Inflammatory macrophage treated with lipopolysaccharide for 4 hours (primary cell): ENCODE data around the gene ARHGAP8.
"Not testable (repeated sequence)": the region's sequence is repeated elsewhere in the genome, so short reads cannot be mapped to it uniquely, and the experiment has no call there.

ENCODE experiments used
- DNase-seq: peaks from one replicate; pipeline ENCODE4 v3.0.0-alpha.2; 2020

ARHGAP8 gene

DNA sequence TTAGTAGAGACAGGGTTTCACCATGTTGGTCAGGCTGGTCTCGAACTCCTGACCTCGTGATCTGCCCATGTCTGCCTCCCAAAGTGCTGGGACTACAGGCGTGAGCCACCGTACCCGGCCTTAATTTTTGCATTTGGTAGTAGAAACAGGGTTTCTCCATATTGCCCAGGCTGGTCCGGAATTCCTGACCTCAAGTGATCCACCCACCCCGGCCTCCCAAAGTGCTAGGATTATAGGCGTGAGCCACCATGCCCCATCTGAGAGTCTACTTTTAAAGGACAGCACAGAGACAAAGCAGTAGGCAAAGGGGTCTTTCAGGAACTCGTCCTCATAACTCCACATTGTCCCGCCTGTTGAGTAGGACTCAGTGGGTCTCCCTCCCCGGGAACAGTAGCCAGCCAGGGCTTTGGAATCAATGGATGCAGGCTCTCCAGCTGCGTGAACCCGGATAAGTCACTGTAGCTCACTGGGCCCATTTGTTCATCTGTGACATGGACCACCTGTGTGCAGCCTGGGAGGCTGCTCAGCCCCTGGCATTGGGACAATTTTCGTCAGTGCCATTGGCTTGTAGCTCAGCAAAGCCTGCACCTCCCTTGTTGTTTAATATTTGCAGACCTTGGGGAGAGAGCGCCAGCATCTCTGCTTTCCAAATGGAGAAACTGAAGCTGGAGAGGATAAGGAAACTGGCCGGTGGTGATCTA is 86.1 kb downstream of the ARHGAP8 start:
- no peak for DNase-seq

DNA sequence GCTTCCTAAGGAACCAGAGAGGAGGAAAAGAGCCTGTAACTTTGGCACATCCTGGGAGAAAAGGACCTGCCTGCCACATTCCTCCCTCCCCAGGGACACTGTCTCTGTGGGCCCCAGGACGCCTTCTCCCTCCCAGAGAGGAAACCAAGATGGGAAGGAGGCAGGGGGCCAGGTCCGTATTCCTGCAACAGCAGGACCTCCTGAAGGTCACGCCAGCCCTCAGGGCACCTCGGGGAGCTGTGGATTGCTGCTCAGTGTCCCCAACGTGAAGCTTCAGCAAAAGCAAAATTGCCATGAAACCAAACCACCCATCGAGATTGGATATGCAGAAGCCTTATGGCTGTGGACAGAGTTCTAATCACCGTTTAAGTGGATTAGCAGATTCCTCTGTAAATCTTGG is 86.7 kb downstream of the ARHGAP8 start:
- DNase-seq: no peak

DNA sequence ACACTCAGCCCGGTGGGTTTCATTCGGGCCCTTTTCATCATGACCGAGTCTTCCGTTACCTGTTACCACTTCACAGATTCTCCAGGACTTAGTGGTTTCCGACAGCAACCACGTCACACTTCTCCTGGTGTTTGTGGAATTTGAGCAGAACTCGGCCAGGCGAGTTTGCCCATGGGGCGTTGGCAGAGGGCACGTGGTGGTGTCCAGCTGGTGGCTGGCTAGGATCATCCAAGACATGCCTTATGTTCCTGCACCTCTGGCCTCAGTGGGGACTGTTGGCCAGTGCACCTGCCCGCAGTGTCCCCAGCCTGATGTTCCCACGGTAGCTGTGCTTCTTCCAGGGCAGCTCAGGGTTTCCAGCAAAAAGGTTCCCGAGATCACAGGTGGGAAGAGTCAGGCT is 87.3 kb downstream of the ARHGAP8 start:
- no peak for DNase-seq

DNA sequence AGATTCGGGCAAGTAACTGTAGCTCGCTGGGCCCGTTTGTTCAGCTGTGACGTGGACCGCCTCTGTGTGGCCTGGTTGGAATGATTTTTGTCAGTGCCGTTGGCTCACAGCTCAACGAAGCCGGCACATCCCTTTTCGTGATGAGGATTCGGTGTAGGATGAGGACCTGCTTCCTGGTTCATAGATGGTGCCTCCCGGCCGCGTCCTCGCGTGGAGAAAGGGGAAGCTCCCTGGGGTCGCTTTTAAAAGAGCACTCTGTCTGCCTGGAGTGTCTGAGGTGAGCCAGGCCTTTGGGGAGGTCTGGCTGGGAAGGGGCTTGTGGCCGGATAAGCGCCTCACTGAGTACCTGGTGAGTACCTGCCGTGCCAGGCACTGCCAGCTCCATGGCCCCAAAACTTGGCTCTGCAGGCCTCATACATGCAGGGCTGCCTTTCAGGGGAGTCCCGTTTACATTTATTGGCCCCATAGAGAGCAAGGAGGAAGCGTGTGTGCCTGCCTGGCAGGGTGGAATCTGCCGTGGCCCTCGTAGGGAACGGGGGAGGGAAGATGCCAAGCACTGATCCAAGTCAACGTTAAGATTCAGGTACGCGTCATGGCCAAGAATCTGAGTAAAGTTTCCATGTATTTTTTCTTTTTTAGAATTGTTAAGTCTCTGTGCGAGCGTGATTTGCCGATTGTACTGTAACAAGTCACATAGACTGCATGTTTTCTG is 88.4 kb downstream of the ARHGAP8 start:
- DNase-seq: no peak

DNA sequence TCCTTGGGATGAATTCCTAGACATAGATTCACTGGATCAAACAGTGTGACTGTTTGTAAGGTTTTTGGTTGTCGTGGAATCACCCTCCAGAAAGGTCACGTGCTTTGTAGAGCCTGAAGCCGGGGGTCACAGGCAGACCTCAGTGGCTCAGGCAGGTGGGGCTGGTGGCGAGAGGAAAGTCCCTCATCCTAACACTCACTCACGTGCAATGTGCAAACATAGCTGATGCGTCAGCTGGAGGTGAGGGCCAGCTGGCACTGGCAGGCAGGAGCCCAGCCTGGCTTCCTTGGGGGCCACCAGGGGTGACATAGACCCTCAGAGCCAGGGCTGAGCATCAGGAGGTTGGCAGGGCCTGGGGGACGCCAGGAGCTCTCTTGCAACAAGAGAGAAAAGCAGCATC is 90.0 kb downstream of the ARHGAP8 start:
- no peak for DNase-seq

DNA sequence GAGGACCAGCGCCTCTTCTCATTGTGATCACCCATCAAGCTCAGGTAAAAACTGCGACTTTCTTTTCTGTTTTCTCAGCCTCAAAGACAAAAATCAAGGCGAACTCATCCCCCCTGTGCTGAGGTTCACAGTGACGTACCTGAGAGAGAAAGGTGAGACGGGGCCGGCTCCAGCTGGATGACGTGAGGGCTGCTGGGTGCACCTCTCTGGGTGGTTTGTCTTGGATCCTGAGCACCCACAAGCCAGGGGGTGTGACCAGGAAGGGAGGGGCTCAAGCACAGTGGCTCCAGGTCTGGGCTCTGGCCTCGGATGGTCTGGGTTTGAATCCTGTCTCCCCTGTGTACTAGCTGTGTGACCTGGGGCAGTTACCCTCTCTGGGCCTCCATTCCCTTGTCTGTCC is 92.8 kb downstream of the ARHGAP8 start:
- DNase-seq: no peak

DNA sequence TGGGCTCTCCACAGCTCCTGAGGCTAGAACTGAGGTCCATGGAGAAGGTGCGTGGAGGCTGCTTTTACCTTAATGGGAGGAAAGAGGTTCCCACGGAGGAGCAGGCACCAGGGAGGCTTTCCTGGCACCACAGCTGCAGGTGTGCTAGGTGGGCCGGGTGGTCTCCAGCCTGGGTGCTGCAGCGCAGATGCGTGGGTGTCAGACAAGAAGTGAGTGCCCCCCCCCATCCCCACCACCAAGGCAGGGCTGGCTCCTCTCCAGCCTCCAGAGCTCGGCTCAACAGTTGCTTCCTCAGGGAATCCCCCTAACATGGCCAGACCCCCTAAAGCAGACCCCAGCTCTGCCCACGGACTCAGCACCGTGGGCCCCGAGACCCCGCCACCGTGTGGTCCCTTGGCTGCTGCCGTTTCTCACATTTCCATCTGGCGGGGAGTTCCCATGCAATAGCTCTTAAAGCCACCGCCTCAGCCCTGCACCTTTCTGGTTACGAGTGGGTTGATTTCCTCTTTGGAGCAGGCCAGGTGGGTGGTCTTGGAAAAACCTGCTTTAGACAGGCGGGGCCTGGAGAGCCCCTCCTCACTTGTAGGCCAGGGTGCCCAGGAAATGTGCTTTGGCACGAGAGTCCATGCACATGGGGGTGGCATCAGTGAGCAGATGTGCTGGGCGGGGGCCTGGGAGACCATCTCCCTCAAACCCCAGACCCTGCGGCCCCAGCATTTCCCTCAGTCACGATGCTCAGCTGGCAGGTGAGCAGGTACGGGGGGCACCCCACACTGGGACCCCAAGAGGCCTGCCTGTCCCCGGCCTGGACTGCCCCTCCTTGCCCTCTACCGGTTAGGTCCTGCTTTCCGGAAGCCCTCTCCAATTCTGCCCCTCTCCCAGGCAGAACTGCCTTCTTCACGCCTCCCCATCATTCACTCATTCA is 93.7 kb downstream of the ARHGAP8 start:
- no peak for DNase-seq

DNA sequence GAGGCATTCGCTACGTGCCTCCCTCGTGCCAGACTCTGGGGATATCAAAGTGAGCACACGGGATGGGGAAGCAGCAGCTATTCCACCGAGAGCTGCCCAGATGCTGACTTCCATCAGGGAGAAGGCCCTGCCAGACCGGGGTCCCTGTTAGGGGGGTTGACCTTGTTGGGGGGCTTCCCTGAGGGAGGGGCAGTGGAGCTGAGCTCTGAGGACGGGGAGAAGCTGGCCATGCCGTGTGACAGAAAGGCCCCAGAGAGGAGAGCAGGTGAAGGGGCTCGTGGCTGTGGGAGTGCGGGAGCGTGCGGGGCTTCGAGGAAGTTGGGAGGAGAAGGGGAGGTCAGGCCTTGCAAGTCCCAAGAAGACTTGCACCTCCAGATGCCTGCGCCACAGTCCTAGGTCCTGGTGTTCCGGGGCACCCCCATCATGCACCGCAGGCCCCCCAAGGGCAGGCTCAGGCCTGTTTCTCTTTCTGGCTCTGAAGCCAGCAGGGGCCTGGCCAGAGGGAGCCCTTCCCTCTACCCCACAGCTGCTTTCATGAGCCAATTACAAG is 94.4 kb downstream of the ARHGAP8 start:
- DNase-seq: no peak

DNA sequence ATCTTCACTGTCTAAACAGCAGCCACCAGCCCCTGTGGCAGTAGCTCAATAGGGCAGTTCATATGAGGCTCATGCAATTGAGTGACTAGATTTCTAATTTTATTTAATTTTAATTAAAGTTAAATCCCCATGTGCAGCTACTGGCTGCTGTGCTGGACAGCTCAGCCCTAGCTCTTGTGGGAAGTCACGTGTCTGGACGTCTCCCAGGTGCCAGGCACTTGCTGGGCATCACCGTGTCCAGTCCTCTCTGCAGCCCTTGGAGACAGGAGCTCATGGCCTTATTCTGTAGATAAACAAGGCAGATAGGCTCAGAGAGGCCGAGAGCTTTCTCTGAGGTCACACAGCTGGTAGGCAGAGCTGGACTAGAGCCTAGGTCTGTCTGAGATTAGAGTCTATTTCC is 95.0 kb downstream of the ARHGAP8 start:
- DNase-seq: no peak

DNA sequence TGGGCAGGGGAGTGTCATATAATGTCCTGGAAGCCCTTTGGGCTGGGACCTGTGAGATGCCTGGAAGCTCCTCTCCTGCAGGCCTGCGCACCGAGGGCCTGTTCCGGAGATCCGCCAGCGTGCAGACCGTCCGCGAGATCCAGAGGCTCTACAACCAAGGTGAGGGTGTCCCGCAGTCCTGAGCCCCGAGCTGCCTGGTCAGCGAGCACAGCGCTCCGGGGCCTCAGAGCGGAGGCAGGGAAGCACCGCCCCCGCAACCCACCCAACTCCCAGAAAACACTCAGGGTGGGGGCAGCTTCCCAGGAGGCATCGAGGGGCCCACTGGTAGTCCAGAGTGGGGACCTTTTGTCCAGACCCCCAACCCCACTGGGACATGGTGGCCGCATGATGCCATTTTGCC is 95.5 kb downstream of the ARHGAP8 start:
- DNase-seq: no peak

DNA sequence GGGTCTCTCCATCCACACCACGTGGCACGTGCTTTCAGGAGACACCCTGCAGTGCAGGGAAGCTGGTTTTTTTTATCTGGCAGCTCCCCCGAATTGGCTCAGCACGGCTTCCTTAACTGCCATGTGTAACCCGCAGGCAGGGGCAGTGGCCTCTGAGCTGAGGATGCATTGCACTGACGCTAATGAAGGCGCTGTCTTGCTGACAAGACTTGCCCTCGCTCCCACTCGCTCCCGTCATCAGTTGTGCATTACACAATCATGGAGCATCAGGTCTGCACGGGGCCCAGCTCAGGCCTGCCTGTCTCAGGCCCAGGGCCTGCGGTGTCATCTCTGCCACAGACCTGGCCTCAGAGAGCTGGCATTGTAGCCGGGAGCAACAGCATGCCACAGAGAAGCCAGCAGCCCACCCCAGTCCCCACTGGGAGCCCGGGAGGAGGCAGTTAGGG is 95.9 kb downstream of the ARHGAP8 start:
- no peak for DNase-seq

DNA sequence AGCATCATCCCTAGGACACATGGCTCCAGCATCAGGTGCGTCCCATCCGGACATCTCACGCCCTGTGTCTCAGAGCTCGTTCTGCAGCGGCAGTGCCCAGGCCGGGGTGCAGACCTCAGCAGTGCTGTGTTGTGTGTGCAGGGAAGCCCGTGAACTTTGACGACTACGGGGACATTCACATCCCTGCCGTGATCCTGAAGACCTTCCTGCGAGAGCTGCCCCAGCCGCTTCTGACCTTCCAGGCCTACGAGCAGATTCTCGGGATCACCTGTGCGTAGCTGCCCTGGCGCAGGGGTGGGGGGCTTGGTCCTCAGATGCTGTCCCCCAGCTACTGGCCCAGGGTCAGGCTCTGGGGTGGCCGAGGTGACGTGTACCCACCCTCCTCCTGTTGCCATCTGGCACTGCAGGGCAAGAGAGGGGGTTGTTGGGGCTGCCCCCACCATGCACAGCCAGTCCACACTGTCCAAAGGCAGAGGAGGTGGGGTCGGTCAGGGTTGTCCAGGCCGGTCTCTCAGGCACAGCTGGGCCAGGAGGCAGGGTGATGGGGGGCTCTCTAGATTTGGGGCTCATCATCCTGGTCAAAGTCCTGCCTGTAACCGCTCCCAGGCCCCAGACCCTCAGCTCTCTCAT is 96.5 kb downstream of the ARHGAP8 start:
- DNase-seq: no peak

DNA sequence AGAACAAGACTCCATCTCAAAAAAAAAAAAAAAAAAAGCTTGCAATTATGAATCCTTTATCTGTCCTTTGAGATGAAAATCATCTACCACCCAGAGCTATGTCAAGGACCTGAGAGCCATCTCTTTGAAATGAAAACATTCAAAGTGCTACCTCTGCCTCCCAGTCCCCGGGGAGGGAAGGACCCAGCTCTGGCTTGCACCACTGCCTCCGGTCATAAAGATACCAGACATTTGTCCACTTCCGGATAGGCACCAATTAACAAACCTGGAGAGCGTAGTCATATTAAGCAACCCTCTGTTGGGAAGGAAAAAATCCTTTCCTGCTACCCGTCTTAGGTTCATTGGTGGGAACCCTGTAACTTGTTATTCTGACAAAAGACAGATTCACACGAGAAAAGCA is 98.6 kb downstream of the ARHGAP8 start:
- DNase-seq: no peak

DNA sequence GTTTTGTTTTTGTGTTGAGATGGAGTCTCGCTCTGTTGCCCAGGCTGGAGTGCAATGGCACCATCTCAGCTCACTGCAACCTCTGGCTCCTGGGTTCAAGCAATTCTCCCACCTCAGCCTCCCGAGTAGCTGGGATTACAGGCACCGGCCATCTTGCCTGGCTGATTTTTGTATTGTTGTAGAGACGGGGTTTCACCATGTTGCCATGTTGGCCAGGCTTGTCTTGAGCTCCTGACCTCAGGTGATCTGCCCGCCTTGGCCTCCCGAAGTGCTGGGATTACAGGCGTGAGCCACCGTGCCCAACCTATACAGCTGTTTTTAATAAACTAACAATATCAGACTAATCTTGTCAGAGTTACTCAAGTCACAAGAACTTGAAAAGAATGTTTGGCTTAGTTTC is 102.3 kb downstream of the ARHGAP8 start:
- not testable (repeated sequence) for DNase-seq

DNA sequence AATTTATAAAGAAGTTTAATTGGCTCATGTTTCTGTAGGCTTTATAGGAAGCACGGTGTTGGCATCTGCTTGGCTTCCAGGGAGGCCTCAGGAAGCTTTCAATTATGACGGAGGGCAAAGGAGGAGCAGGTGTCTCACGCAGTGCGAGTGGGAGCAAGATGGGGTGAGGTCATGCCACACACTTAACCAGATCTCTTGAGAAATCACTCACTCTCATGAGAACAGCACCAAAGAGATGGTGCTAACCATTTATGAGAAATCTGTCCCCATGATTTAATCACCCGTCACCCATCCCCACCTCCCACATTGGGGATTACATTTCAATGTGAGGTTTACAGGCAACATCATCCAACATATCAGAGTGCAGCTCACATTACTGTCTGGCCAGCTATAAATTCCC is 103.5 kb downstream of the ARHGAP8 start:
- DNase-seq: no peak

DNA sequence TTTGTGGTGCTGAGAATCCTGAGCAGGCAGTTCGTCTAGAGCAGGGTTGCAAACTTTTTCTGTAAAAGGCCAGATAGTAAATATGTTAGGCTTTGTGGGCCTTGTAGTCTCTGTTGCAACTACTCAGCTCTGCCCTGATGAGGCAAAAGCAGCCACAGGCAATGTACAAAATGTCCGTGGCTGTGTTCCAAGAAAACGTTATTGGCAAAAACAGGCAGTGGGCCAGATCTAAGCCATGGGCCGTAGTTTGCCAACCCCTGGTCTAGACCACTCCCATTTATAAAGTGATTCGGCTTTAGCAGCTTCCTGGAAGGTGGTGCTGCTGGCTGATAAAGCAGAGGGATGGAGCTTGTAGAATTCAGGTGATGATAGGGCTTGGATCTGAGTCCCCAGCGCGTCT is 106.4 kb downstream of the ARHGAP8 start:
- not testable (repeated sequence) for DNase-seq

DNA sequence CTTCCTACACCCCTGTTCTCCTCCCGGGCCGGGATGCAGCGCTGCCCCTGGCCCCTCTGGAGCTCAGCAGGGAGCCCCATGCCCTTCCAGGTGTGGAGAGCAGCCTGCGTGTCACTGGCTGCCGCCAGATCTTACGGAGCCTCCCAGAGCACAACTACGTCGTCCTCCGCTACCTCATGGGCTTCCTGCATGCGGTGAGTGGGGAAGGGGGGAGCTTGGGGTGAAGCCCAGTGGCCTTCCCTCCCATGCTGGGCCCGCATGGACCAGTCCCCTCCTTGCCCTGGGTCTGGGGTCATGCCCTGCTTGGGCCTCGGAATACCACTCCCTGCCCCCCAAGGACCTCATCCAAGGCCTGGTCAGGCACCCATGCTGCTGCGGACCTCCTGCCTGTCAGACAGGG is 107.3 kb downstream of the ARHGAP8 start:
- no peak for DNase-seq

DNA sequence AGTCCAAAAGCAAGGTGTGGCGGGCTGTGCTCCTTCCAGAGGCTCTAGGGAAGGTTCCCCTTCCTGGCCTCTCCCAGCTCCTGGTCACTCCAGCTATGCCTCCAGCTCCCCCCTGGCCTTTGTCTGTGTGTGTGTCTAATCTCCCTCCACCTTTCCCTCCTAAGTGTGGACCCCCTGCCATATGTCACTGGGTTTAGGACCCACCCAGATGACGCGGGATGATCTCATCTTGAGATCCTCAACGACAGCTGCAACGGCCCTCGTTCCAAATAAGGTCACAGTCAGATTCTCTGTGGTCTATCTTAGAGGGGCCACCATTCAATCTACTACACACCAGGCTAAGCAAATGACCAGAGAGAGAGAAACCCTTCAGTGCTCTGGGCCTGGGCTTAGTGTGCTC is 107.9 kb downstream of the ARHGAP8 start:
- DNase-seq: no peak

DNA sequence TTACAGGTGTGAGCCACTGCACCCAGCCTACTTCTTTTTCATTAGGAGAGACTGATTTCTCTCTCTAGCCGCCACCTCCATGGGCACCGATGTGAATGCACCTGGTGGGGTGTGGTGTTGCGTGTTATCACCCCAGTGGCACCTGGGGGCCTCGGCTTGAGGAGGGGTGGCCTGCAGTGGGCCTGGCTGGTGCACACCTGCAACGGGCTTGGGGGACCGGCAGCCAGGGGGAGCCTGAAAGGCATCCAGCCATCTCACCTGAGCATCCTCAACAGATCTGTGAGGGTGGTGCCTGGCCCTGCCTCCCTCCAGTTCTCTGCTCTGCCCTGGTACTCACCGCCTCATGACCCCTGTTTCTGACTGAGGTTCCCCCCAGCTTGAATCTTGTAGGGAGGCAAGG is 108.9 kb downstream of the ARHGAP8 start:
- DNase-seq: no peak

DNA sequence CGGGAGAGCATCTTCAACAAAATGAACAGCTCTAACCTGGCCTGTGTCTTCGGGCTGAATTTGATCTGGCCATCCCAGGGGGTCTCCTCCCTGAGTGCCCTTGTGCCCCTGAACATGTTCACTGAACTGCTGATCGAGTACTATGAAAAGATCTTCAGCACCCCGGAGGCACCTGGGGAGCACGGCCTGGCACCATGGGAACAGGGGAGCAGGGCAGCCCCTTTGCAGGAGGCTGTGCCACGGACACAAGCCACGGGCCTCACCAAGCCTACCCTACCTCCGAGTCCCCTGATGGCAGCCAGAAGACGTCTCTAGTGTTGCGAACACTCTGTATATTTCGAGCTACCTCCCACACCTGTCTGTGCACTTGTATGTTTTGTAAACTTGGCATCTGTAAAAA is 109.9 kb downstream of the ARHGAP8 start:
- no peak for DNase-seq

DNA sequence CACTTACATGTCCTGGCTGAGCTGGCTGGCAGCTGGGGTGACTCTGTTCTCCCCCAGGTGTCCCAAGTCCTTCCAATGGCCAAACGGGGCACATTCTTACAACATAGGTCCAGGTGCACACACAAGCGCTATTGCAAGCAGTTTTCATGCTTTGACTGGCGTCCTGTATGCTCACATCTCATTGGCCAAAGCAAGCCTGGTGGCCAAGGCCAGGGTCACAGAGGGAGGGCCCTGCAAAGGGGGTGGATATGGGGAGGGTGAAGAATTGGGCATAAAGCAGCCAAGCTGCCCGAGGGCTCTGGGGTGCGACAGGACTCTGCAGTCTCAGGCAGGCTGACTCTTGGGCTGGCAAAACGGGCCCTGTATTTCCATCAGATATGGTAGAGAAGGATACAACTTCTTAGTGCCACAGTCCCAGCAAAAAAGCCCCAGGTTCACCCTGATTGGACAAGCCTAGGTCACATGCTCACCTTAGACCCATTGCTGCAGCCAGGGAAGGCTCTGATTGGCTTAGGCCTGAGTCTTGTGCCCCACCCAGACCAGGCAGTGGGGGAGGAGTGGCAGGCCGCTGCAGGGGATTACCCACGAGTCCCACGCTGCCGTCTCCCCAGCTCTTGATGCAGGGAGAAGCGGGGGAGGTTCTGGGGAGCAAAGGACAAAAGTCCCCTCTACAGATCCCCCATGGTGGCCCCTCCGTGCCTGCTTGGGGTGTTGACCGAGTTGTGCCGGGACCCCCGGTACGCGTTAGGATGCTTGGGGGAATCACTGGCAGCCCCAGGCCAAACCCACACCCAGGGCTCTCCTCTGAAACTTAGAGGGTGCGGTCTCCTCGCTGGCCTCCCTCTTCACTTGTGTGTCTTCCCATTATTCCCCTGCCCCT is 110.8 kb downstream of the ARHGAP8 start:
- no peak for DNase-seq
